Osteocyte (in vitro differentiated cells): Measurements from ENCODE around the gene CHKB. TPM values are rescaled to one million over a fixed set of nuclear protein-coding genes. Genes with fewer than 3 reads are reported as not detected.

ENCODE experiments used
- DNase-seq: peaks from one replicate; pipeline ENCODE4 v3.0.0; 2021; ENCODE audit warnings: mixed read lengths; ENCODE audit not compliant: unreplicated experiment; ENCODE audit errors: extremely low spot score
- H3K27ac Mint-ChIP-seq: one replicate; pipeline ENCODE4 v1.8.0; 2021; ENCODE audit warnings: mild to moderate bottlenecking, mixed read lengths; ENCODE audit not compliant: unreplicated experiment
- H3K27me3 Mint-ChIP-seq: one replicate; pipeline ENCODE4 v1.8.0; 2021; ENCODE audit warnings: mixed read lengths; ENCODE audit not compliant: unreplicated experiment
- H3K36me3 Mint-ChIP-seq: one replicate; pipeline ENCODE4 v1.8.0; 2021; ENCODE audit warnings: mixed read lengths; ENCODE audit not compliant: unreplicated experiment
- H3K4me1 Mint-ChIP-seq: one replicate; pipeline ENCODE4 v1.8.0; 2021; ENCODE audit warnings: mixed read lengths; ENCODE audit not compliant: unreplicated experiment
- H3K4me3 Mint-ChIP-seq: one replicate; pipeline ENCODE4 v1.8.0; 2021; ENCODE audit warnings: mild to moderate bottlenecking, moderate library complexity, mixed read lengths; ENCODE audit not compliant: unreplicated experiment
- H3K9me3 Mint-ChIP-seq: one replicate; pipeline ENCODE4 v1.8.0; 2021; ENCODE audit warnings: mixed read lengths; ENCODE audit not compliant: unreplicated experiment
- total RNA-seq: library from RNA; stranded (reverse); gene quantifications from 2 replicates; pipeline ENCODE4 v1.2.1, GENCODE V29; 2021
- TF ChIP-seq, protein P1 (sequence below): fragments of 200-600 bp; sonication (generic); IDR thresholded peaks from 2 replicates; pipeline ENCODE4 v1.5.0; 2021; ENCODE audit warnings: antibody characterized with exemption, mild to moderate bottlenecking, moderate library complexity

The CHKB gene
- total RNA-seq, 1 donor from 2014 or later = 79.9 TPM

DNA sequence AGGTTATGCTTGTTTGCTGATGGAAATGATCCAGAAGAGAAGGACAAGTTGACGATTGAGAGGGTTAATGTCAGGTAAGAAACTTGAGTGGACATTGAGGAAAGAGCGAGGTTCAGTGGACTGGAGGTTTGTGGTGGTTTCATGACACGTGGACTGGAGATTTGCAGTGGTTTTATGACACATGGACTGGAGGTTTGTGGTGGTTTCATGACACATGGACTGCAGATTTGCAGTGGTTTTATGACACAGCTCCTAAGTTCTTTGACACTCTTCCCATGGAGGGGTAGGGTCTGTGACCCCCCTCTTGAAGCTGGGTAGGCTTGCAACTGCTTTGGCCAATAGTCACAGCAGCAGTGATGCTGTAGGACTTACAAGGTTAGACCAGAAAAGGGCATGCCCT lies 12.5 kb upstream of the CHKB start:
- H3K36me3 Mint-ChIP-seq = no peaks in the 10 kb centered on the region
- H3K9me3 Mint-ChIP-seq = no peaks in the 10 kb centered on the region
- H3K4me1 Mint-ChIP-seq = peaks cover 5% of the 10 kb centered on the region
- no peak for DNase-seq
- TF ChIP-seq, protein P1, sequence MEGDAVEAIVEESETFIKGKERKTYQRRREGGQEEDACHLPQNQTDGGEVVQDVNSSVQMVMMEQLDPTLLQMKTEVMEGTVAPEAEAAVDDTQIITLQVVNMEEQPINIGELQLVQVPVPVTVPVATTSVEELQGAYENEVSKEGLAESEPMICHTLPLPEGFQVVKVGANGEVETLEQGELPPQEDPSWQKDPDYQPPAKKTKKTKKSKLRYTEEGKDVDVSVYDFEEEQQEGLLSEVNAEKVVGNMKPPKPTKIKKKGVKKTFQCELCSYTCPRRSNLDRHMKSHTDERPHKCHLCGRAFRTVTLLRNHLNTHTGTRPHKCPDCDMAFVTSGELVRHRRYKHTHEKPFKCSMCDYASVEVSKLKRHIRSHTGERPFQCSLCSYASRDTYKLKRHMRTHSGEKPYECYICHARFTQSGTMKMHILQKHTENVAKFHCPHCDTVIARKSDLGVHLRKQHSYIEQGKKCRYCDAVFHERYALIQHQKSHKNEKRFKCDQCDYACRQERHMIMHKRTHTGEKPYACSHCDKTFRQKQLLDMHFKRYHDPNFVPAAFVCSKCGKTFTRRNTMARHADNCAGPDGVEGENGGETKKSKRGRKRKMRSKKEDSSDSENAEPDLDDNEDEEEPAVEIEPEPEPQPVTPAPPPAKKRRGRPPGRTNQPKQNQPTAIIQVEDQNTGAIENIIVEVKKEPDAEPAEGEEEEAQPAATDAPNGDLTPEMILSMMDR = no peak
- peaks cover 4% of the 10 kb centered on the region for H3K27me3 Mint-ChIP-seq
- H3K4me3 Mint-ChIP-seq = no peak overlapping the region
- no peak overlapping the region for H3K27ac Mint-ChIP-seq

DNA sequence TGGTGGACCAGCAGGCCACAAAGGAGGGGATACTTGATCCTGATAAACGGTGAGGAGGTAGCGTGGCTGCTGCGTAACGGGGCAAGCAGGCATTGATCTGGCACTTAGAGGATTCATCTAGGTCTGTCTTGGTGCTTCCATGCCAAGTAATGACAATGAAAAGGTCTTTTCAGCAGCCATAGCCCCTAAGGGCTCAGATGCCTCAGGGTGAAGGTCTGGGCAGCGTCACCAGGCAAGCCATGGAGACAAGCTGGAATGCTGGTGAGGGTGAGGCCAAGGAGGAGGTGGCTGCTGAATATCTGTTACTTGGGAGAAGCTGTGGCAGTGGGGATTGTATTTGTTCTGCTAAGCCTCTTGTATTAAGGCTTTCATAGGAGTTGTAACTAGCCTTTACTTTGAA lies 4.8 kb upstream of the CHKB start:
- Mint-ChIP-seq H3K27ac (no peak overlapping the region), H3K36me3 (no peaks in the 10 kb centered on the region), H3K4me1 (peaks cover 6% of the 10 kb centered on the region), H3K4me3 (no peak overlapping the region), H3K9me3 (no peaks in the 10 kb centered on the region), H3K27me3 (no peaks in the 10 kb centered on the region)
- TF ChIP-seq, protein P1 = no peak
- no peak for DNase-seq

DNA sequence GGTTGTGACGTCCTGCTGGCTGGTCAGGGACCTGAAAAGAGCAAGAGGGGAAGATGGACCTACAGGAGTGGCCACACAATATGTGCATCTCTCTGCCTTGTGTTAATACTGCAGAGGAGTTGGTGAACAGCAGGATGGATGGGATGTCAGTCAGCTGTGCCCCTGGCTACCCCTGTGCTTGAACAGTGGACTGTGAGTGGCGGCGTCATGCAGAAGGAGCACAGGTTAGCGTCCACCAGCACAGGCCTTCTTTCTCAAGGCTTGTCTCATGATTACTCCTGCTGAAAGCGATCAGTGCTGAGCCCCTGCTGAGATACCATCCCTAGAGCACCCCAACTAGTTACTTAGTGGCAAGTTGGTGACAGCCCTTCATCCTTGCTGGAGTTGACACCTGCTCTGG lies 3.8 kb upstream of the CHKB start:
- H3K4me1 Mint-ChIP-seq = peaks cover 7% of the 10 kb centered on the region

DNA sequence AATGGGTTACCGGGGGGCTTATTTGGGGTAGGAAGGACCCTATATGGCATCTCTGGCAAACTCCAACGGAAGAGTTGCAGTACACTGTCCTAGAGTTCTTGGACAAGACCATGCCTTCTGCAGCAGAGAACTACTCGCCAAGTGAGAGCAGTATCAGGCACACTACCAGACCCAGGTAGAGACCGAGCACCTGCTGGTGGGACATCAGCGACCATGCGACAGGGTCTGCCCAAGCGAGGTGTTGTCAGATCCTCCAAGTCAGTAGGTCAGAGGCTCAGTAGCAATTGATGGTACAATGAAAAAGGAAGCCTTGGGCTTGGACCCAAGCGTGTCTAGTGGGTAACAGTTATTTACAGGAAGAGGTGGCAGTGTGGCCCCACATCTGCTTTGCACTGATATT lies 3.1 kb upstream of the CHKB start:
- no peak for DNase-seq
- H3K4me3 Mint-ChIP-seq = no peak overlapping the region
- no peaks in the 10 kb centered on the region for H3K36me3 Mint-ChIP-seq
- no peaks in the 10 kb centered on the region for H3K9me3 Mint-ChIP-seq
- no peak overlapping the region for H3K27ac Mint-ChIP-seq
- TF ChIP-seq, protein P1 = no peak
- H3K27me3 Mint-ChIP-seq = no peaks in the 10 kb centered on the region
- peaks cover 9% of the 10 kb centered on the region for H3K4me1 Mint-ChIP-seq

More for the DNA sequence above, 3.8 kb upstream of the CHKB start:
- TF ChIP-seq, protein P1 = no peak
- no peaks in the 10 kb centered on the region for H3K27me3 Mint-ChIP-seq
- no peaks in the 10 kb centered on the region for H3K9me3 Mint-ChIP-seq
- no peak overlapping the region for H3K4me3 Mint-ChIP-seq
- no peak for DNase-seq
- no peaks in the 10 kb centered on the region for H3K36me3 Mint-ChIP-seq
- no peak overlapping the region for H3K27ac Mint-ChIP-seq

DNA sequence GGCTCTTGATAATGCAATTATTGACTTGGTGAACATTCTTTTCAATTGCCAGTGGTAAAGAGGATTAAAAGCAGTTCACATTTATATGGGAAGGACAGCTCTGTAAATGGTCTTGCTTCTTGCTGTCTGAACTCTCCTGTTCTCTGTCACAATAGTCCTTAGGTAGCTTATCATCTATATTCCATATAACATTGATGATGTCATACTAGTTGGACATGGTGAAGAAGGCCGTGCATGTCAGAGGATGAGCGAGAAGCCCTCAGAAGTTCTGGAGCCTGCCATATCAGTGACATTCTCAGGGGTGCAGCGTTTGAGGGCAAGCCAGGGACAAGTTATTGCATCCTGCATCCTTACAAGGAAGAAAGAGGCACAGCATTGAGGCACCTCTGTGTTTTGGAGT lies 2.6 kb upstream of the CHKB start:
- DNase-seq = no peak
- H3K27me3 Mint-ChIP-seq = no peaks in the 10 kb centered on the region
- no peaks in the 10 kb centered on the region for H3K9me3 Mint-ChIP-seq
- no peaks in the 10 kb centered on the region for H3K36me3 Mint-ChIP-seq
- TF ChIP-seq, protein P1 = no peak
- H3K4me3 Mint-ChIP-seq = no peak overlapping the region
- H3K27ac Mint-ChIP-seq = no peak overlapping the region
- peaks cover 13% of the 10 kb centered on the region for H3K4me1 Mint-ChIP-seq
